ENCODE data around the gene ST3GAL2.

DNA sequence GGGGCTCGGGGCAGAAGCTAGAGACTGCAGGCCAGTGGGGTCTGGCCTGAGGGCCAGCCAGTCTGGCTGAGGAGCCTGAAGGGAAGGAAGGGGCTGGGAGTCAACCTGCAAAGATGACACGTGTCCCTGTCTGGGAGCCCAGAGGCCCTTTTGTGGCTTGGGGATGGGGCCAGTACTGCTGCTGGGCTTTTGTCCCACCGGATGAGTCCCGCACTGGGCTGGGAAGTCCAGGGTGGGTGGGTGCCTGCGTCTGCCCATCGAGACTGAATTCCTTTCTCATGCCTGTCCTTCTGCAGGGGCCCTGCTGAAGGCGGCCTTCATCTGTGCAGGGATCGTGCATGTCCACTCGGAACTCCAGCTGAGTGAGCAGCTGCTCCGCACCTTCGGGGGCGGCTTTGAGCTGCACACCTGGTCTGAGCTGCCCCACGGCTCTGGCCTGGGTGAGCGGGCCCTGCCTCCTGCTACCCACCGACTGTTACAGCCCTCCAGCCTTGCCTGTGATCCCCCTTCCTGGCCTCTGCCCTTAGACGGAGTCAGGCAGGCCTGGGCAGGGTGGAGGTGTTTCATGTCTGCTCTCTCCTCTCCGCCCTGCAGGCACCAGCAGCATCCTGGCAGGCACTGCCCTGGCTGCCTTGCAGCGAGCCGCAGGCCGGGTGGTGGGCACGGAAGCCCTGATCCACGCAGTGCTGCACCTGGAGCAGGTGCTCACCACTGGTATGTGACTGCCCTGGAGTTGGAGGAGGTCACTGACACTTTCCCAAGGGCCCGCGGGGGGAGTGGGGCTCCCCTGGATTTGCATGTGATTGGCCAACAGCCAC is 36.4 kb upstream of the ST3GAL2 start:
- TF ChIP-seq, protein P1, sequence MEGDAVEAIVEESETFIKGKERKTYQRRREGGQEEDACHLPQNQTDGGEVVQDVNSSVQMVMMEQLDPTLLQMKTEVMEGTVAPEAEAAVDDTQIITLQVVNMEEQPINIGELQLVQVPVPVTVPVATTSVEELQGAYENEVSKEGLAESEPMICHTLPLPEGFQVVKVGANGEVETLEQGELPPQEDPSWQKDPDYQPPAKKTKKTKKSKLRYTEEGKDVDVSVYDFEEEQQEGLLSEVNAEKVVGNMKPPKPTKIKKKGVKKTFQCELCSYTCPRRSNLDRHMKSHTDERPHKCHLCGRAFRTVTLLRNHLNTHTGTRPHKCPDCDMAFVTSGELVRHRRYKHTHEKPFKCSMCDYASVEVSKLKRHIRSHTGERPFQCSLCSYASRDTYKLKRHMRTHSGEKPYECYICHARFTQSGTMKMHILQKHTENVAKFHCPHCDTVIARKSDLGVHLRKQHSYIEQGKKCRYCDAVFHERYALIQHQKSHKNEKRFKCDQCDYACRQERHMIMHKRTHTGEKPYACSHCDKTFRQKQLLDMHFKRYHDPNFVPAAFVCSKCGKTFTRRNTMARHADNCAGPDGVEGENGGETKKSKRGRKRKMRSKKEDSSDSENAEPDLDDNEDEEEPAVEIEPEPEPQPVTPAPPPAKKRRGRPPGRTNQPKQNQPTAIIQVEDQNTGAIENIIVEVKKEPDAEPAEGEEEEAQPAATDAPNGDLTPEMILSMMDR (IDR thresholded peaks at IDR 0.05), result no peak
- no peak for TF ChIP-seq POLR2A (IDR thresholded peaks at IDR 0.05)
